Esophagus muscularis mucosa (tissue), 4 donors: ENCODE results near the gene EVI5. TPM values are rescaled to one million over a fixed set of nuclear protein-coding genes. Genes with fewer than 3 reads are reported as not detected.

ENCODE experiments used
- DNase-seq: peaks from one replicate; pipeline ENCODE4 v3.0.0-alpha.2; 2017; ENCODE audit errors: extremely low spot score
- H3K27ac ChIP-seq, 4 donors: fragments of 200-600 bp; sonication (generic); replicated peaks in 1 of 4; 1 replicate in 3 of 4; 2 replicates in 1 of 4; pipeline ENCODE4 v1.5.1; 2016 to 2019; ENCODE audit warnings: mild to moderate bottlenecking in 1 of 4
- H3K27me3 ChIP-seq, 4 donors: fragments of 200-600 bp; sonication (generic); one replicate each; pipeline versions ENCODE4 v1.5.1 to v1.6.0; 2016 to 2019
- H3K36me3 ChIP-seq, 4 donors: fragments of 200-600 bp; sonication (generic); one replicate each; pipeline ENCODE4 v1.5.1; 2016 to 2019
- H3K4me1 ChIP-seq, 4 donors: fragments of 200-600 bp; sonication (generic); one replicate each; pipeline ENCODE4 v1.5.1; 2016 to 2019
- H3K4me3 ChIP-seq, 4 donors: fragments of 200-600 bp; sonication (generic); 1 replicate in 2 of 4; 2 replicates in 2 of 4; pipeline ENCODE4 v1.5.1; 2016 to 2019; ENCODE audit warnings: mild to moderate bottlenecking in 4 of 4, moderate library complexity in 1 of 4
- H3K9me3 ChIP-seq, 4 donors: fragments of 200-600 bp; sonication (generic); 1 replicate in 3 of 4; 2 replicates in 1 of 4; pipeline ENCODE4 v1.5.1; 2016 to 2019
- EP300 ChIP-seq: sonication (generic); formaldehyde crosslinking; IDR thresholded peaks from one replicate; pipeline ENCODE4 v1.6.1; 2017; ENCODE audit warnings: antibody characterized with exemption
- POLR2A ChIP-seq: fragments of 450-650 bp; IDR thresholded peaks from one replicate; pipeline ENCODE4 v1.6.1; 2017; ENCODE audit warnings: antibody characterized with exemption, moderate library complexity, mild to moderate bottlenecking, low read depth
- POLR2AphosphoS5 ChIP-seq, 2 donors: sonication (generic); formaldehyde crosslinking; IDR thresholded peaks; one replicate each; pipeline ENCODE4 v1.6.1; 2017; ENCODE audit warnings: antibody characterized with exemption in 2 of 2
- WGBS: methylation state at CpG from one replicate; pipeline ENCODE4 v1.1.5; 2018; 5-methylcytosine and 5-hydroxymethylcytosine counted together
- intact Hi-C: fragments of 100-400 bp; cut with DNase I; formaldehyde crosslinking; loops from one replicate; pipeline ENCODE4 v1.15.1; 2023
- total RNA-seq, 4 donors: library from RNA; depleted of rRNA; stranded (reverse); fragments of >200 nt; gene quantifications; one replicate each; pipeline versions ENCODE4 v1.1.0 to v1.2.1, GENCODE V29; 2016
- TF ChIP-seq, protein P1 (sequence below), 3 experiments: fragments of 200-600 bp in 2 of 3; fragments of 450-650 bp in 1 of 3; sonication (generic) in 2 of 3; IDR thresholded peaks; one replicate each; pipeline ENCODE4 v1.5.1; 2017 to 2019; ENCODE audit warnings: antibody characterized with exemption in 3 of 3, mild to moderate bottlenecking in 2 of 3, moderate library complexity in 1 of 3

The EVI5 gene
- total RNA-seq, 4 donors from 2014 or later: 32.3 to 55.2 (median 40.4) TPM

DNA sequence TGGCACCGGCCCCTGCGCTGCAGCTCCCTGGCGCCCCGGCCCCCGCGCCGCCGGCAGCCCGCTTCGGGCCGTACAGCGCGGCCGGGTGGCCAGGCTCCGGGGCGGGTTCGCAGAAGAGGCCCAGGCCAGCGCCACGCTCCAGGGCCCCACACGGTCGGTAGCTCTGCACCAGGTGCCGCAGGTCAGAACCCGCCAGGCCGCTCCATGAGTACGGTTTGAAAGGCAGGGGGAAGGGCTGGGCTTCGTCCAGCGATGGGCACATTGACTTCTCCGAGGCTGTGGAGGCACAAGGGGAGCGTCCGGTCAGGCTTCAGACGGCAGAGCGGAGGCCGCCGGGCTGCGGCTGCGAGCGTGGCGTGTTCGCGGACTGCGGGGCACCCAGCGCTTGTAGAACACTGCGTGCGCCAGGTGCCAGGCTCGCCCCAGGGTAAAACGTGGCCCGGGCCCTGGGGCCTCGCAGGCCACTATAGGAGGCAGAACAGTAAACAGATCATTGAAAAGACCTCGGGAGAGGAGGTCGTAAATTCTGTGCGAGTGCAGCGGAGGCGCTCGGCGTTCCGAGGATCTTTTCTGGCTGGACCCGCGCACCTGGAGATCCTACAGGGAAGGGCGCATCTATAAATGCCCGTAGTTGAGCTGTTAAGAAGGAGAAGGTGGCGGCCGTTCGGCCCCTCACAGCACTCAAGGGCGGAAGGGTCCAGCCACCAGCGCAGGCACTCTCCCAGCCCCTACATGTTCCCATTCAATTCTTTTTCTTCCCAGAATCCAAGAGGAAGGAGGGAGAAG lies 303.9 kb downstream of the EVI5 start:
- intact Hi-C loops: no loop called here
- H3K4me1 ChIP-seq: peaks cover 47 to 60% (median 58%) of the 10 kb centered on the region in 4 donors

DNA sequence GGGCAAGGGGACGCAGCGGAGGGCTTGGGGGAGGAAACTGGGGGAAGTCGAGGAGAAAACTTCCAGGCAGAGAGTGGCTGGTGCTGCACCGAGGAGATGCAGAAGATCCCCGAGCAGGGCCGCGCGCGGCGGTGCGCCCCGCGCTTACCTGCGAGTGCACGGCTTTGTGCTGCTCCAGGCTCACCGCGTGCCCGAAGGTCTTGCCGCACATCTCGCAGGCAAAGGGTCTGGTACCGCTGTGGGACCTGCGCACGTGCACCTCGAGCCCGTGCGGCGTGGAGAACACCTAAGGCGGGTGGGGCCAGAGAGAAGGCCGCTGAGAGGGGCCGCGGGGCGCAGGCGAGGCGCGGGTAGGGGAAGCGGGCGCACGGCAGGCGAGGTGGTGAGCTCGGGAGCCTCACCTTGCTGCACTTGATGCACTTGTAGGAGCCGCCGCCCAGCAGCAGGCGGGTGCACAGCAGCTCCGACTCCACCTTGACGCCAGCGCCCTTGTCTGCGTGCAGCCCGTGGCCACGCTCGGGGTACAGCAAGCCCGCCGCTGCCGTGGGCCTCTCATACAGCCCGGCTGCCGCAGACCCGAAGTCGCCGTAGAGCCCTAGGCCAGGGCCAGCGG lies 304.6 kb downstream of the EVI5 start:
- DNase-seq: no peak
- intact Hi-C loops: no loop called here
- TF ChIP-seq EP300 (no peak), POLR2A (no peak), POLR2AphosphoS5 (IDR thresholded peaks at IDR 0.05) (no peak)
- TF ChIP-seq, protein P1, sequence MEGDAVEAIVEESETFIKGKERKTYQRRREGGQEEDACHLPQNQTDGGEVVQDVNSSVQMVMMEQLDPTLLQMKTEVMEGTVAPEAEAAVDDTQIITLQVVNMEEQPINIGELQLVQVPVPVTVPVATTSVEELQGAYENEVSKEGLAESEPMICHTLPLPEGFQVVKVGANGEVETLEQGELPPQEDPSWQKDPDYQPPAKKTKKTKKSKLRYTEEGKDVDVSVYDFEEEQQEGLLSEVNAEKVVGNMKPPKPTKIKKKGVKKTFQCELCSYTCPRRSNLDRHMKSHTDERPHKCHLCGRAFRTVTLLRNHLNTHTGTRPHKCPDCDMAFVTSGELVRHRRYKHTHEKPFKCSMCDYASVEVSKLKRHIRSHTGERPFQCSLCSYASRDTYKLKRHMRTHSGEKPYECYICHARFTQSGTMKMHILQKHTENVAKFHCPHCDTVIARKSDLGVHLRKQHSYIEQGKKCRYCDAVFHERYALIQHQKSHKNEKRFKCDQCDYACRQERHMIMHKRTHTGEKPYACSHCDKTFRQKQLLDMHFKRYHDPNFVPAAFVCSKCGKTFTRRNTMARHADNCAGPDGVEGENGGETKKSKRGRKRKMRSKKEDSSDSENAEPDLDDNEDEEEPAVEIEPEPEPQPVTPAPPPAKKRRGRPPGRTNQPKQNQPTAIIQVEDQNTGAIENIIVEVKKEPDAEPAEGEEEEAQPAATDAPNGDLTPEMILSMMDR (IDR thresholded peaks at IDR 0.05): no peak
- H3K4me1 ChIP-seq: peaks cover 40 to 53% (median 52%) of the 10 kb centered on the region in 4 donors
- no peaks in the 10 kb centered on the region for H3K9me3 ChIP-seq
- peak overlapping the region; percentile 11 to 57 (median 42) for H3K4me3 ChIP-seq
- H3K27me3 ChIP-seq: peaks cover 11 to 85% (median 49%) of the 10 kb centered on the region in 4 donors
- WGBS: 35% methylated on average over 35 of the region's 59 CpGs
- H3K27ac ChIP-seq: no peak overlapping the region
- H3K36me3 ChIP-seq: no peaks in the 10 kb centered on the region

More for the DNA sequence above, 303.9 kb downstream of the EVI5 start:
- WGBS: 48% methylated on average over 7 of the region's 65 CpGs
- TF ChIP-seq POLR2AphosphoS5 (IDR thresholded peaks at IDR 0.05) (no peak), POLR2A (no peak)
- TF ChIP-seq, protein P1 (IDR thresholded peaks at IDR 0.05): no peak
- H3K4me3 ChIP-seq: peak overlapping the region; percentile 11 to 57 (median 42)
- no peaks in the 10 kb centered on the region for H3K36me3 ChIP-seq
- no peak overlapping the region for H3K27ac ChIP-seq
- no peak for DNase-seq
- peaks cover 18 to 87% (median 55%) of the 10 kb centered on the region in 4 donors for H3K27me3 ChIP-seq
- no peaks in the 10 kb centered on the region for H3K9me3 ChIP-seq

DNA sequence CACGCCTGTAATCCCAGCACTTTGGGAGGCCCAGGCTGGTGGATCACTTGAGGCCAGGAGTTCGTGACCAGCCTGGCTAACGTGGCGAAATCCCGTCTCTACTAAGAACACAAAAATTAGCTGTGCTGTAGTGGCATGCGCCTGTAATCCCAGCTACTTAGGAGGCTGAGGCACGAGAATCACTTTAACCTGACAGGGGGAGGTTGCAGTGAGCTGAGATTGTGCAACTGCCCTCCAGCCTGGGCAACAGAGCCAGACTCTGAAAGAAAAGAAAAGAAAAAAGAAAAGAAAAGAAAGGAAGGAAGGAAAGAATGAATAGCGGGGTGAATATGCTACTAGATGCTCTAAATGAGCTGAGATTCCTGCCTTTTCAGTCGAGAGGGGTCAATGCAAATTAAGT lies 305.3 kb downstream of the EVI5 start:
- no peak for TF ChIP-seq POLR2A
- TF ChIP-seq, protein P1 (IDR thresholded peaks at IDR 0.05): no peak
- no peak for TF ChIP-seq POLR2AphosphoS5 (IDR thresholded peaks at IDR 0.05)
- TF ChIP-seq EP300: no peak
- Histone ChIP-seq H3K27ac (no peak overlapping the region), H3K4me3 (no peak overlapping the region), H3K27me3 (peaks cover 8 to 78% (median 42%) of the 10 kb centered on the region in 4 donors), H3K9me3 (no peaks in the 10 kb centered on the region), H3K4me1 (peaks cover 33 to 46% (median 44%) of the 10 kb centered on the region in 4 donors), H3K36me3 (no peaks in the 10 kb centered on the region)
- no peak for DNase-seq
- 93% methylated on average over 9 of the region's 9 CpGs for WGBS
- intact Hi-C loops: no loop called here

DNA sequence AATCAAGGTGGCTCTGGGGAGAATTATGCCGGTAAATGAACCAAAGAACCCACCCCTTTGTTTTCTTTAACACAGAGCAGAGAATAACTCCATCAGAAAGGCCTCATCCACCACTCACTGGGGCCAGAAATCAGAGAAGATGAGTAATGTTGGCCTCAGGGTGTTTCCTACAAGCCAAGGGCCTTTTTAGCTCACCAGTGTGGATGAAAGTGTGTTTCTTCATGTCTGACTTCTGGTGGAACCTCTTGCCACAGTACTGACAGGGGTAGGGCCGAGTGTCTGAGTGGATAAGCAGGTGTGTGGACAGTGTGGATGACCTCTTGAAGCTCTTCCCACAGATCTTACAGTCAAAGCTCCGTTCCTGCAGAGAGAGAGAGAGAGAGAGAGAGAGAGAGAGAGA lies 306.5 kb downstream of the EVI5 start:
- Histone ChIP-seq H3K36me3 (no peaks in the 10 kb centered on the region), H3K27me3 (peaks cover 5 to 66% (median 30%) of the 10 kb centered on the region in 4 donors), H3K4me1 (peaks cover 21 to 34% (median 32%) of the 10 kb centered on the region in 4 donors), H3K27ac (no peak overlapping the region), H3K9me3 (no peaks in the 10 kb centered on the region), H3K4me3 (no peak overlapping the region)
- no peak for DNase-seq
- intact Hi-C loops: no loop called here
- no peak for TF ChIP-seq EP300
- no peak for TF ChIP-seq POLR2AphosphoS5 (IDR thresholded peaks at IDR 0.05)
- TF ChIP-seq POLR2A: no peak
- TF ChIP-seq, protein P1 (IDR thresholded peaks at IDR 0.05): no peak
- WGBS: 91% methylated on average over 3 of the region's 3 CpGs
